OCI-LY7 (cell line): Measurements from ENCODE around the gene AKT3. TPM values are rescaled to one million over a fixed set of nuclear protein-coding genes. Genes with fewer than 3 reads are reported as not detected.

Experiments used
- BruUV-seq: library from RNA; stranded (reverse); fragments of 400-500 nt; replicated peaks from 2 replicates; lab custom pipeline; 2021; lab: Mats Ljungman, UMichigan
- CTCF ChIA-PET: fragments of 300-600 bp; sonication (Branson Sonifier 250); formaldehyde crosslinking; loops from one replicate; lab custom pipeline; 2022; ENCODE audit warnings: antibody characterized with exemption; ENCODE audit not compliant: unreplicated experiment; lab: Charles Lee
- POLR2A ChIA-PET: fragments of 300-600 bp; sonication (Branson Sonifier 250); formaldehyde crosslinking; loops from one replicate; lab custom pipeline; 2022; ENCODE audit warnings: antibody characterized with exemption; lab: Charles Lee
- DNase-seq: peaks from one replicate; pipeline ENCODE4 v3.0.0-alpha.2; 2015; ENCODE audit warnings: low spot score
- H2AFZ ChIP-seq: fragments of 200-600 bp; sonication (generic), shearing (Covaris generic); 2 replicates; pipeline ENCODE4 v1.6.1; 2014; ENCODE audit warnings: mild to moderate bottlenecking, antibody characterized with exemption, low read length, moderate library complexity
- H3K27ac ChIP-seq: fragments of 200-600 bp; sonication (generic); 2 replicates; pipeline ENCODE4 v1.5.1; 2014; ENCODE audit warnings: mixed run types, low read depth, mild to moderate bottlenecking, moderate library complexity, low read length, inconsistent platforms; ENCODE audit not compliant: poor library complexity, severe bottlenecking
- H3K36me3 ChIP-seq: fragments of 200-600 bp; sonication (generic); 2 replicates; pipeline ENCODE4 v1.6.1; 2014; ENCODE audit warnings: mild to moderate bottlenecking, antibody characterized with exemption, low read length, moderate library complexity, mixed read lengths; ENCODE audit not compliant: insufficient read depth
- H3K4me1 ChIP-seq: fragments of 200-600 bp; sonication (generic); 2 replicates; pipeline ENCODE4 v1.5.1; 2014; ENCODE audit warnings: mild to moderate bottlenecking, low read length; ENCODE audit not compliant: insufficient read depth, poor library complexity, severe bottlenecking
- H3K4me2 ChIP-seq: fragments of 200-600 bp; sonication (generic); 2 replicates; pipeline ENCODE4 v1.6.1; 2014; ENCODE audit warnings: mild to moderate bottlenecking, low read length
- H3K4me3 ChIP-seq: fragments of 200-600 bp; sonication (generic); 2 replicates; pipeline ENCODE4 v1.5.1; 2014; ENCODE audit warnings: mild to moderate bottlenecking, low read depth, low read length; ENCODE audit not compliant: poor library complexity, severe bottlenecking
- H3K79me2 ChIP-seq: fragments of 200-600 bp; sonication (generic); 2 replicates; pipeline ENCODE4 v1.6.1; 2016; ENCODE audit warnings: low read depth, mild to moderate bottlenecking, low read length, moderate library complexity, mixed read lengths; ENCODE audit not compliant: insufficient read depth
- H3K9me2 ChIP-seq: fragments of 200-600 bp; sonication (generic); 2 replicates; pipeline ENCODE4 v1.6.1; 2016; ENCODE audit warnings: mild to moderate bottlenecking, low read length, mixed read lengths; ENCODE audit not compliant: insufficient read depth
- H3K9me3 ChIP-seq: fragments of 200-600 bp; sonication (generic); 2 replicates; pipeline ENCODE4 v1.6.1; 2014; ENCODE audit warnings: mild to moderate bottlenecking, mixed run types, low read length, mixed read lengths
- H4K20me1 ChIP-seq: fragments of 200-600 bp; sonication (generic); 2 replicates; pipeline ENCODE4 v1.6.1; 2014; ENCODE audit warnings: mild to moderate bottlenecking, antibody characterized with exemption, low read length, moderate library complexity, mixed read lengths; ENCODE audit not compliant: insufficient read depth
- CTCF ChIP-seq: fragments of 200-600 bp; sonication (generic); conservative IDR thresholded peaks from 2 replicates; pipeline ENCODE4 v1.5.1; 2014; ENCODE audit warnings: mild to moderate bottlenecking, antibody characterized with exemption, low read length, moderate library complexity, mixed read lengths
- EZH2phosphoT487 ChIP-seq: fragments of 200-600 bp; sonication (generic); IDR thresholded peaks from 2 replicates; pipeline ENCODE4 v1.6.1; 2018; ENCODE audit warnings: low read depth, borderline replicate concordance, mild to moderate bottlenecking, mixed run types, antibody characterized with exemption, low read length, moderate library complexity, mixed read lengths
- intact Hi-C: fragments of 100-400 bp; cut with micrococcal nuclease; formaldehyde crosslinking; loops from one replicate; pipeline ENCODE4 v1.10.0; 2022; ENCODE audit not compliant: unreplicated experiment
- total RNA-seq, 2 experiments: library from RNA; depleted of rRNA in 1 of 2; stranded (reverse); fragments of >200 nt in 1 of 2; shearing (Covaris generic) in 1 of 2; gene quantifications; 2 replicates each; pipeline ENCODE4 v1.2.3, GENCODE V29; 2014 to 2022

AKT3 gene
- total RNA-seq, 2 experiments from 2014 or later: 0.29 TPM; not detected in 1

DNA sequence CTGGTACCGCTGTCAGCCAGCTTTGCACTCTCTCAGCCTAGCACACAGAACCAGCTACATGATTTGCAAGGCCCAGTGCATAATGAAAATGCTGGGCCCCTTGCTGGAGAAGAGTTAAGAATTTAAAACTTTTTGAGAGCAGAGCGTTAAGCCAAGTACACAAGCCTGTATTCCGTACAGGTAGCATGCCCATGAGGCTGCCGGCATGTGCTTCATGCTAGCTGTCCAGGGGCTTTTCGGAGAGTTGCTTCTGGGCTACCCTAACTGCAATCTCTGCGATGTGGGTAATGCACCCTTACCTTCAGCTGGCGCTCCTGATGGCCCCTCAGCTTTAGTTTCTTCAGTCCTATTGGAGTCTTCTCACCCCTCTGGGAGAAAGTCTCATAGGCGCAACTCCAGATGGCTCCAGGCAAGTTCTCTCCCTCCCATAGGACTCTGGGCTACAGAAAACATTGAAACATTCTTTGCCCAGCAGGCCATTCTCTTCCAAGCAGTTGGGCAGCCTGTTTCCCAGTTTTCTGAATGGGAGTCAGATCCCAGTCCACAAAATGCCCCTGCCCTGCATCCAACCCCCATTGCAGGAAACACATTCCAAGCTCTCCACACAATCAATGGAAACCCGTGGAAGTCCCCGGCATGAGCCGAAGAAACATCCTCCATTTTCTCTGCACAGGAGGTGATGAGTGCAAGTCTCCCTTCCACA is 5.7 kb upstream of the AKT3 start:
- Histone ChIP-seq H3K27ac (no peak overlapping the region), H3K4me2 (no peak overlapping the region), H3K4me3 (no peak overlapping the region), H3K79me2 (no peaks in the 10 kb centered on the region), H3K4me1 (no peaks in the 10 kb centered on the region), H2AFZ (no peak overlapping the region), H4K20me1 (no peaks in the 10 kb centered on the region), H3K9me2 (no peaks in the 10 kb centered on the region), H3K9me3 (no peaks in the 10 kb centered on the region), H3K36me3 (no peaks in the 10 kb centered on the region)
- DNase-seq: no peak
- intact Hi-C loops: no loop called here
- POLR2A ChIA-PET: no interaction called here
- TF ChIP-seq EZH2phosphoT487: no peak
- BruUV-seq: no TSS peak
- CTCF ChIA-PET: no interaction called here

GRCh38 chr1:243851765-243852164 is 1.7 kb upstream of the AKT3 start:
- no peak for DNase-seq
- ChIA-PET CTCF (no interaction called here), POLR2A (no interaction called here)
- H3K4me3 ChIP-seq: no peak overlapping the region
- H3K4me2 ChIP-seq: no peak overlapping the region
- TF ChIP-seq EZH2phosphoT487 (no peak), CTCF (no peak)
- H3K27ac ChIP-seq: no peak overlapping the region
- H4K20me1 ChIP-seq: no peaks in the 10 kb centered on the region
- no peaks in the 10 kb centered on the region for H3K79me2 ChIP-seq
- intact Hi-C loops: no loop called here
- BruUV-seq: no TSS peak
- no peaks in the 10 kb centered on the region for H3K4me1 ChIP-seq
- no peaks in the 10 kb centered on the region for H3K9me2 ChIP-seq
- H3K36me3 ChIP-seq: no peaks in the 10 kb centered on the region
- no peaks in the 10 kb centered on the region for H3K9me3 ChIP-seq
- no peak overlapping the region for H2AFZ ChIP-seq

DNA sequence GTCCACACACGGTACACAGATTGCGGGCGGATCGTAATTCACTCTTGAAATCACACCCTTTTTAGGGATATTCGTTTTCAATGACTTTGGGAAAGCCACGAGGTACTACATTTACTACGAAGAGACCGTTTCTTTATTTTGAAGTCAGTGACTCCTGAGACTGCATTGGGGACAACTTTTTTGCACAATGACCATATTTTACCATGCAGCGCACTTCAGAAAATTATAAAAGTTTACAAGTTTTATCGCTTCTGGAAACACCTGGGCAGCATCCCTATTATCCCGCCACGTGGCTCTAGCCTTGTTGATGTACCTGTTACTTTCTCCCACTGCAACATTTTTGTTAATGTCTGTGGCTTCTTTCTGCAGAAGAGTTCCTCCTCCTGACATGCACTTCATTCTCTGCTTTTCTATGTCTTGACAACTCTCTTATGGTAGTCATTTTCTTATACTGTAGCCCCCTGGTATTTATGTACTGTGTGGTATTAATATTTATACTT is 1.3 kb upstream of the AKT3 start:
- Histone ChIP-seq H3K79me2 (no peaks in the 10 kb centered on the region), H3K36me3 (no peaks in the 10 kb centered on the region), H3K4me3 (peak overlapping the region; percentile 69), H3K4me2 (peak overlapping the region; percentile 81), H3K4me1 (no peaks in the 10 kb centered on the region), H2AFZ (peak overlapping the region; percentile 74; the same call in 1 of the 2 replicates), H4K20me1 (no peaks in the 10 kb centered on the region), H3K9me2 (no peaks in the 10 kb centered on the region), H3K27ac (no peak overlapping the region), H3K9me3 (no peaks in the 10 kb centered on the region)
- BruUV-seq: no TSS peak
- intact Hi-C loops: no loop called here
- DNase-seq: no peak
- TF ChIP-seq EZH2phosphoT487 (no peak), CTCF (no peak)
- ChIA-PET CTCF (no interaction called here), POLR2A (no interaction called here)
